ENCODE data around the gene RNF151.
"Not testable (repeated sequence)": the region's sequence is repeated elsewhere in the genome, so short reads cannot be mapped to it uniquely, and the experiment has no call there.

RNF151 gene

GRCh38 chr16:2009164-2009711 is 42.6 kb downstream of the RNF151 start:
- DNase-seq, result no peak

GRCh38 chr16:2009791-2010510 is 43.3 kb downstream of the RNF151 start, which contains the start of gene ZNF598:
ZNF598 (minus strand) TSS chr16:2009821.
- DNase-seq, result peak; percentile 18 to 82

- DNase-seq, result not testable (repeated sequence)
Measured at GRCh38 chr16:2011726-2012125, 45.1 kb downstream of the RNF151 start.

GRCh38 chr16:2013527-2013926 is 46.9 kb downstream of the RNF151 start:
- DNase-seq, result no peak

GRCh38 chr16:2015117-2015946 is 48.7 kb downstream of the RNF151 start:
- DNase-seq, result no peak

GRCh38 chr16:2015947-2016208 is 49.2 kb downstream of the RNF151 start:
- DNase-seq, result no peak

- no peak for DNase-seq
Measured at GRCh38 chr16:2016407-2016922, 49.8 kb downstream of the RNF151 start.
